ENCODE measurements around the gene OPRD1.

DNA sequence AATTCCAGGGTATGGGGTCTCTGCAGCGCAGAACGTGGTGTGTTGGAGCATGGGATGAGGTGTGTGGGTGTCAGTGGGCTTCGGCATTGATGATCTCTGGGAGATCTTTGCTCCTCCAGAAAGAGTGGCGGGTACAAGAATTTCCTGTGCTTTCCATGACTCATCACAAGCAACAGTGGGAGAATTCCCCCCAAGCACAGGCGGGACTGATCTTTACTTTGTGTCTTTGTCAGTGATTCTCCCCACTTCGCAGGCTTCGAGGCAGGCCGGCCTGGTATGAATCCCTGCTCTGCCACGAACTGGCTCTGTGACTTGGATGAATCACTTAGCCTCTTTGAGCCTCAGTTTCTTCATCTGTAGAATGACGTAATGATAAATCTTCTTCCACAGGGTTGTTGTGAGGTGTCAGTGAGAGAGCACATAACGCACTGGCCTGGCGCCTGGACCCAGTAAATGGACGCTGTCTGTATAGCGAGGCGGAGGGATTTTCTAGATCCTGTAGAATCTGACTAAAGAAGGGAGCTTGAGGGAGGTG, 2.0 kb downstream of the OPRD1 start:
- no peak for TF ChIP-seq CTCF (conservative IDR thresholded peaks at IDR 0.05 in 1 of 2, IDR thresholded peaks at IDR 0.05 in 1 of 2; ENCODE audit: extremely low read depth in 1 of 2, insufficient read depth in 1 of 2, low read depth in 1 of 2, low read length in 2 of 2)
- TF ChIP-seq EZH2 (IDR thresholded peaks at IDR 0.05; ENCODE audit: borderline replicate concordance, low read length): no peak

Measured in mammary epithelial cell (primary cell).